Esophagus muscularis mucosa (tissue), 4 donors: ENCODE results near the gene XCL2. TPM values are rescaled to one million over a fixed set of nuclear protein-coding genes. Genes with fewer than 3 reads are reported as not detected.

ENCODE experiments used
- DNase-seq: peaks from one replicate; pipeline ENCODE4 v3.0.0-alpha.2; 2017; ENCODE audit errors: extremely low spot score
- H3K27ac ChIP-seq, 4 donors: fragments of 200-600 bp; sonication (generic); replicated peaks in 1 of 4; 1 replicate in 3 of 4; 2 replicates in 1 of 4; pipeline ENCODE4 v1.5.1; 2016 to 2019; ENCODE audit warnings: mild to moderate bottlenecking in 1 of 4
- H3K27me3 ChIP-seq, 4 donors: fragments of 200-600 bp; sonication (generic); one replicate each; pipeline versions ENCODE4 v1.5.1 to v1.6.0; 2016 to 2019
- H3K36me3 ChIP-seq, 4 donors: fragments of 200-600 bp; sonication (generic); one replicate each; pipeline ENCODE4 v1.5.1; 2016 to 2019
- H3K4me1 ChIP-seq, 4 donors: fragments of 200-600 bp; sonication (generic); one replicate each; pipeline ENCODE4 v1.5.1; 2016 to 2019
- H3K4me3 ChIP-seq, 4 donors: fragments of 200-600 bp; sonication (generic); 1 replicate in 2 of 4; 2 replicates in 2 of 4; pipeline ENCODE4 v1.5.1; 2016 to 2019; ENCODE audit warnings: mild to moderate bottlenecking in 4 of 4, moderate library complexity in 1 of 4
- H3K9me3 ChIP-seq, 4 donors: fragments of 200-600 bp; sonication (generic); 1 replicate in 3 of 4; 2 replicates in 1 of 4; pipeline ENCODE4 v1.5.1; 2016 to 2019
- EP300 ChIP-seq: sonication (generic); formaldehyde crosslinking; IDR thresholded peaks from one replicate; pipeline ENCODE4 v1.6.1; 2017; ENCODE audit warnings: antibody characterized with exemption
- POLR2A ChIP-seq: fragments of 450-650 bp; IDR thresholded peaks from one replicate; pipeline ENCODE4 v1.6.1; 2017; ENCODE audit warnings: antibody characterized with exemption, moderate library complexity, mild to moderate bottlenecking, low read depth
- POLR2AphosphoS5 ChIP-seq, 2 donors: sonication (generic); formaldehyde crosslinking; IDR thresholded peaks; one replicate each; pipeline ENCODE4 v1.6.1; 2017; ENCODE audit warnings: antibody characterized with exemption in 2 of 2
- WGBS: methylation state at CpG from one replicate; pipeline ENCODE4 v1.1.5; 2018; 5-methylcytosine and 5-hydroxymethylcytosine counted together
- intact Hi-C: fragments of 100-400 bp; cut with DNase I; formaldehyde crosslinking; loops from one replicate; pipeline ENCODE4 v1.15.1; 2023
- total RNA-seq, 4 donors: library from RNA; depleted of rRNA; stranded (reverse); fragments of >200 nt; gene quantifications; one replicate each; pipeline versions ENCODE4 v1.1.0 to v1.2.1, GENCODE V29; 2016
- TF ChIP-seq, protein P1 (sequence below), 3 experiments: fragments of 200-600 bp in 2 of 3; fragments of 450-650 bp in 1 of 3; sonication (generic) in 2 of 3; IDR thresholded peaks; one replicate each; pipeline ENCODE4 v1.5.1; 2017 to 2019; ENCODE audit warnings: antibody characterized with exemption in 3 of 3, mild to moderate bottlenecking in 2 of 3, moderate library complexity in 1 of 3

The XCL2 gene
- total RNA-seq, 4 donors from 2014 or later = not detected

DNA sequence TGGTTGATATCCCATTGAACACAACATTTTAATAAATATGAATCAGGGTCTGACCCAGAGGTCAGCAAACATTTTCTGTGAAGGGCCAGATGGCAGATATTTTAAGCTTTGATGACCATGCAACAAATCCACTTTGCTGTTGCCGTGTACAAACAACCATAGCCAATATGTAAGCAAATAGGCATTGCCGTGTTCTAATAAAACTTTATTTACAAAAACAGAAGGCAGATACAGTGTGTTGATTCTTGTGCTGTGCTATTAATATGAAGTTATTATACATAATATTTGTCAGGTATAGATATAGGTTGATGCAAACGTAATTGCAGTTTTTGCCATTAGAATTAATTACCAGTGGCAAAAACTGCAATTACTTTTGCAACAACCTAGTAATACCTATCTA lies 23.8 kb upstream of the XCL2 start:
- Histone ChIP-seq H3K4me3 (no peak overlapping the region), H3K9me3 (no peaks in the 10 kb centered on the region), H3K27ac (no peak overlapping the region), H3K4me1 (no peaks in the 10 kb centered on the region), H3K27me3 (no peaks in the 10 kb centered on the region), H3K36me3 (no peaks in the 10 kb centered on the region)
- intact Hi-C loops = no loop called here
- DNase-seq = no peak
- TF ChIP-seq POLR2A (no peak), POLR2AphosphoS5 (IDR thresholded peaks at IDR 0.05) (no peak), EP300 (no peak)
- TF ChIP-seq, protein P1, sequence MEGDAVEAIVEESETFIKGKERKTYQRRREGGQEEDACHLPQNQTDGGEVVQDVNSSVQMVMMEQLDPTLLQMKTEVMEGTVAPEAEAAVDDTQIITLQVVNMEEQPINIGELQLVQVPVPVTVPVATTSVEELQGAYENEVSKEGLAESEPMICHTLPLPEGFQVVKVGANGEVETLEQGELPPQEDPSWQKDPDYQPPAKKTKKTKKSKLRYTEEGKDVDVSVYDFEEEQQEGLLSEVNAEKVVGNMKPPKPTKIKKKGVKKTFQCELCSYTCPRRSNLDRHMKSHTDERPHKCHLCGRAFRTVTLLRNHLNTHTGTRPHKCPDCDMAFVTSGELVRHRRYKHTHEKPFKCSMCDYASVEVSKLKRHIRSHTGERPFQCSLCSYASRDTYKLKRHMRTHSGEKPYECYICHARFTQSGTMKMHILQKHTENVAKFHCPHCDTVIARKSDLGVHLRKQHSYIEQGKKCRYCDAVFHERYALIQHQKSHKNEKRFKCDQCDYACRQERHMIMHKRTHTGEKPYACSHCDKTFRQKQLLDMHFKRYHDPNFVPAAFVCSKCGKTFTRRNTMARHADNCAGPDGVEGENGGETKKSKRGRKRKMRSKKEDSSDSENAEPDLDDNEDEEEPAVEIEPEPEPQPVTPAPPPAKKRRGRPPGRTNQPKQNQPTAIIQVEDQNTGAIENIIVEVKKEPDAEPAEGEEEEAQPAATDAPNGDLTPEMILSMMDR (IDR thresholded peaks at IDR 0.05) = no peak
- WGBS = 98% methylated on average over 3 of the region's 3 CpGs

DNA sequence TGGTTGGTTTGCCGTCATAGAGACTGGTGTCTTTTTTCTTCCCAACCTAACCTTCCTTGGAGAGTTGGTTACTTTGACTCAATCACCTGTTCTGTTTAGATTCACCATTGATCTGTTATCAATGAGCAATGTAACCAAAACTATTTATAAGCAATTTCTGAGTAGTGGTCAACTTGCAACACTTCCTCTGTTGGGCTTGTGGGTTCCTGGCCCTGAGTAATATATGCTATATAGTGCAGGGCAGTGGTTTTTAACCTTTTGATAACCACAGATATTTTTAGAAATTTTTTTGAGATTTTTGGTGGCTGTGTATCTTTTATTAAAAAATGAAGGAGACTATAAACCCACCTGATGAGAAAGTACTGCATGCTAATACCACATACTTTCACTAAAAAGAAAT lies 23.2 kb upstream of the XCL2 start:
- no peak for DNase-seq
- no peaks in the 10 kb centered on the region for H3K27me3 ChIP-seq
- intact Hi-C loops = no loop called here
- no peaks in the 10 kb centered on the region for H3K36me3 ChIP-seq
- no peak overlapping the region for H3K4me3 ChIP-seq
- 72% methylated on average over 1 of the region's 1 CpG for WGBS
- TF ChIP-seq, protein P1 (IDR thresholded peaks at IDR 0.05) = no peak
- no peak for TF ChIP-seq EP300
- TF ChIP-seq POLR2AphosphoS5 (IDR thresholded peaks at IDR 0.05) = no peak
- TF ChIP-seq POLR2A = no peak
- H3K4me1 ChIP-seq = no peaks in the 10 kb centered on the region
- no peaks in the 10 kb centered on the region for H3K9me3 ChIP-seq
- H3K27ac ChIP-seq = no peak overlapping the region

DNA sequence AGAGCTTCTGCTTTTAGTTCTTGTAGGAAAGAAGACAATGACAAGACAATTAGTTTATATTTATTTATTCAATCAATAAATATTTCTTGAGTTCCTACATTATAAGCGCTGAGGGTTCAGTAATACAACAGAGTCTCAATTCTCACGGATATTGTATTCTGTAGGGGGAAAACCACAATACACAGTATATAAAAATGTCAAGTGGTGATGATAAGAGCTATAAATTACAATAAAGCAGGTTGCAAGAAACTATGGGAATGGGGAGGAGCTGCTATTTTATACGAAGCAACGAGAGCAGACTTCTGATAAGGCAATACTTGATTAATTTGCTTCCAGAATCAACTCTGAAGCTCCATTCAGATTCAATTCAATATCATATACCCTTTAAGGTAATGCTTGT lies 22.0 kb upstream of the XCL2 start:
- no peak for DNase-seq
- Histone ChIP-seq H3K27me3 (no peaks in the 10 kb centered on the region), H3K4me3 (no peak overlapping the region), H3K36me3 (no peaks in the 10 kb centered on the region), H3K4me1 (no peaks in the 10 kb centered on the region), H3K9me3 (no peaks in the 10 kb centered on the region), H3K27ac (no peak overlapping the region)
- TF ChIP-seq, protein P1 (IDR thresholded peaks at IDR 0.05) = no peak
- TF ChIP-seq POLR2AphosphoS5 (IDR thresholded peaks at IDR 0.05) (no peak), POLR2A (no peak), EP300 (no peak)
- intact Hi-C loops = no loop called here
- 70% methylated on average over 4 of the region's 4 CpGs for WGBS

DNA sequence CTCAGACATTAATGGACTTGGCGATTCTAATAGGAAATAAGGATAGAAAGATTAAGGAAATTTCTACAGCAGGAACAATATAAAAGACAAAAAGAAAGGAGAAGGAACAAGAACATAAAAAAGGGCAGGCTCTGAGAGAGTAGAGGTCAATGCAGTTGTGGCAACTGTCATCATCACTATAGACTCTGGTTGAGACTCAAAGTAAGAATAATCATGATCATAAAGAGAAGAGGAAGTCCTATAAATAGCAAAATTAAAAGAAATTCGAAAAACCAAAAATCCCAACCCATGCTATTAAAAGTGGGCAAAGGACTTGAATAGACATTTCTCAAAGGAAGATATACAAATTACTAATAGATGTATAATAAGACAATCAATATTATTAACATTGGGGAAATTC lies 18.2 kb upstream of the XCL2 start:
- intact Hi-C loops = no loop called here
- H3K27ac ChIP-seq = no peak overlapping the region
- no peak for DNase-seq
- no peaks in the 10 kb centered on the region for H3K9me3 ChIP-seq
- TF ChIP-seq POLR2A (no peak), EP300 (no peak), POLR2AphosphoS5 (IDR thresholded peaks at IDR 0.05) (no peak)
- TF ChIP-seq, protein P1 (IDR thresholded peaks at IDR 0.05) = no peak
- no peaks in the 10 kb centered on the region for H3K27me3 ChIP-seq
- WGBS = 77% methylated on average over 2 of the region's 2 CpGs
- no peaks in the 10 kb centered on the region for H3K36me3 ChIP-seq
- peaks cover 0 to 6% (median 0%) of the 10 kb centered on the region in 4 donors for H3K4me1 ChIP-seq
- H3K4me3 ChIP-seq = no peak overlapping the region

DNA sequence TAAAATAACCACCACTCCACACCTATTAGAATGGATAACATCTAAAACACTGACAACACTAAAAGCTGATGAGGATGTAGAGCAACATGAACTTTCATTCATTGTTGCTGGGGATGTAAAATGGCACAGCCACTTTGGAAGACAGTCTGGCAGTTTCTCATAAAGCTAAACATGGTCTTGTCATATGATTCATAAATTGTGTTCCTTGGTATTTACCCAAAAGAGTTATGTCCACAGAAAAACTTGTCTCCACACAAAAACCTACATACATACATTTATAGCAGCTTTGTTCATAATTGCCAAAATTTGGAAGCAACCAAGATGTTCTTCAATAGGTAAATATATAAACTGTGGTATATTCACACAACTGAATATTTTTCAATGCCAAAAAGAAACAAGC lies 16.6 kb upstream of the XCL2 start:
- H3K9me3 ChIP-seq = no peaks in the 10 kb centered on the region
- intact Hi-C loops = no loop called here
- no peak overlapping the region for H3K27ac ChIP-seq
- TF ChIP-seq, protein P1 (IDR thresholded peaks at IDR 0.05) = no peak
- TF ChIP-seq POLR2AphosphoS5 (IDR thresholded peaks at IDR 0.05) = no peak
- TF ChIP-seq POLR2A = no peak
- no peak for TF ChIP-seq EP300
- H3K36me3 ChIP-seq = no peaks in the 10 kb centered on the region
- peaks cover 0 to 6% (median 0%) of the 10 kb centered on the region in 4 donors for H3K4me1 ChIP-seq
- H3K27me3 ChIP-seq = no peaks in the 10 kb centered on the region
- DNase-seq = no peak
- H3K4me3 ChIP-seq = no peak overlapping the region
